Right atrium auricular region (tissue), 2 donors: ENCODE measurements around the gene UFSP2. TPM values are rescaled to one million over a fixed set of nuclear protein-coding genes. Genes with fewer than 3 reads are reported as not detected.

Source experiments
- DNase-seq: peaks from one replicate; pipeline ENCODE4 v3.0.0-alpha.2; 2019; ENCODE audit warnings: low spot score
- H3K27ac ChIP-seq, 2 donors: fragments of 200-600 bp; sonication (generic); 1 replicate in 1 of 2; 2 replicates in 1 of 2; pipeline ENCODE4 v1.5.1; 2016 to 2019
- H3K27me3 ChIP-seq, 2 donors: fragments of 200-600 bp; sonication (generic); one replicate each; pipeline versions ENCODE4 v1.5.1 to v1.6.0; 2017 to 2019
- H3K36me3 ChIP-seq: fragments of 200-600 bp; sonication (generic); one replicate; pipeline ENCODE4 v1.5.1; 2016
- H3K4me1 ChIP-seq, 2 donors: fragments of 200-600 bp; sonication (generic); one replicate each; pipeline versions ENCODE4 v1.5.1 to v1.6.0; 2017 to 2019
- H3K4me3 ChIP-seq, 2 donors: fragments of 200-600 bp; sonication (generic); 1 replicate in 1 of 2; 2 replicates in 1 of 2; pipeline ENCODE4 v1.5.1; 2017 to 2019; ENCODE audit warnings: mild to moderate bottlenecking in 1 of 2, moderate library complexity in 1 of 2
- H3K9me3 ChIP-seq, 2 donors: fragments of 200-600 bp; sonication (generic); one replicate each; pipeline ENCODE4 v1.5.1; 2019
- CTCF ChIP-seq, 2 donors: fragments of 200-600 bp; sonication (generic); IDR thresholded peaks; one replicate each; pipeline ENCODE4 v1.5.1; 2019; ENCODE audit warnings: antibody characterized with exemption in 2 of 2
- total RNA-seq, 2 donors: library from RNA; depleted of rRNA; stranded (reverse); fragments of >200 nt; gene quantifications; one replicate each; pipeline ENCODE4 v1.1.0, GENCODE V29; 2016

The UFSP2 gene
- total RNA-seq, 2 donors from 2014 or later = 28.6 to 35.1 TPM

GRCh38 chr4:185470501-185471195 lies 44.9 kb upstream of the UFSP2 start:
- peaks cover 0 to 4% of the 10 kb centered on the region in 2 donors for H3K4me1 ChIP-seq
- H3K27ac ChIP-seq = peak overlapping the region; percentile 63
- H3K27me3 ChIP-seq = no peaks in the 10 kb centered on the region
- peak; percentile 67 for DNase-seq
- no peaks in the 10 kb centered on the region for H3K36me3 ChIP-seq
- H3K4me3 ChIP-seq = peak overlapping the region; percentile 53 to 66
- TF ChIP-seq CTCF (IDR thresholded peaks at IDR 0.05) = no peak
- H3K9me3 ChIP-seq = no peaks in the 10 kb centered on the region

GRCh38 chr4:185469580-185470154 lies 43.9 kb upstream of the UFSP2 start:
- DNase-seq = no peak
- Histone ChIP-seq H3K27me3 (no peaks in the 10 kb centered on the region), H3K9me3 (no peaks in the 10 kb centered on the region), H3K36me3 (no peaks in the 10 kb centered on the region), H3K4me1 (peaks cover 0 to 4% of the 10 kb centered on the region in 2 donors), H3K4me3 (no peak overlapping the region), H3K27ac (no peak overlapping the region)
- TF ChIP-seq CTCF (IDR thresholded peaks at IDR 0.05) = no peak

GRCh38 chr4:185468999-185469398 lies 43.2 kb upstream of the UFSP2 start:
- no peaks in the 10 kb centered on the region for H3K27me3 ChIP-seq
- no peak overlapping the region for H3K4me3 ChIP-seq
- TF ChIP-seq CTCF (IDR thresholded peaks at IDR 0.05) = no peak
- H3K4me1 ChIP-seq = peaks cover 0 to 4% of the 10 kb centered on the region in 2 donors
- no peaks in the 10 kb centered on the region for H3K36me3 ChIP-seq
- no peak overlapping the region for H3K27ac ChIP-seq
- H3K9me3 ChIP-seq = no peaks in the 10 kb centered on the region
- DNase-seq = no peak

GRCh38 chr4:185467991-185468390 lies 42.2 kb upstream of the UFSP2 start:
- H3K27me3 ChIP-seq = no peaks in the 10 kb centered on the region

GRCh38 chr4:185467101-185467500 lies 41.3 kb upstream of the UFSP2 start:
- TF ChIP-seq CTCF (IDR thresholded peaks at IDR 0.05) = no peak
- Histone ChIP-seq H3K27me3 (no peaks in the 10 kb centered on the region), H3K9me3 (no peaks in the 10 kb centered on the region), H3K36me3 (no peaks in the 10 kb centered on the region), H3K27ac (no peak overlapping the region), H3K4me3 (no peak overlapping the region), H3K4me1 (peaks cover 0 to 2% of the 10 kb centered on the region in 2 donors)
- DNase-seq = no peak

More at GRCh38 chr4:185467991-185468390, 42.2 kb upstream of the UFSP2 start:
- H3K36me3 ChIP-seq = no peaks in the 10 kb centered on the region
- H3K27ac ChIP-seq = no peak overlapping the region
- no peak for DNase-seq
- H3K4me1 ChIP-seq = peaks cover 0 to 4% of the 10 kb centered on the region in 2 donors
- H3K4me3 ChIP-seq = no peak overlapping the region
- no peak for TF ChIP-seq CTCF (IDR thresholded peaks at IDR 0.05)
- H3K9me3 ChIP-seq = no peaks in the 10 kb centered on the region
